H1 (cell line): ENCODE data around the gene CCDC47. TPM values are rescaled to one million over a fixed set of nuclear protein-coding genes. Genes with fewer than 3 reads are reported as not detected.

Experiments
- CTCF ChIA-PET: fragments of 300-600 bp; sonication (Branson Sonifier 250); formaldehyde crosslinking; loops from one replicate; lab custom pipeline; 2021; ENCODE audit not compliant: partially characterized antibody; lab: Charles Lee
- POLR2A ChIA-PET: fragments of 300-600 bp; sonication (Branson Sonifier 250); formaldehyde crosslinking; loops from one replicate; lab custom pipeline; 2021; ENCODE audit warnings: inconsistent platforms; ENCODE audit not compliant: partially characterized antibody; lab: Charles Lee
- DNase-seq, 2 experiments: peaks; one replicate each; pipeline versions ENCODE4 v3.0.0 to v3.0.0-alpha.2; 2010 to 2022; ENCODE audit warnings: low spot score in 2 of 2, low read depth in 1 of 2, mixed read lengths in 1 of 2
- FAIRE-seq: peaks from 2 replicates; lab custom pipeline; 2011; peaks lifted over from hg19 to GRCh38; lab: Jason Lieb, UNC
- H2AFZ ChIP-seq: 2 replicates; pipeline ENCODE4 v1.8.1; 2012; ENCODE audit warnings: low read length, inconsistent platforms
- H2AK5ac ChIP-seq: 2 replicates; pipeline ENCODE4 v1.6.1; 2013; ENCODE audit warnings: low read depth, low read length
- H2BK120ac ChIP-seq: replicated peaks from 2 replicates; pipeline ENCODE3; 2013; ENCODE audit warnings: low read depth, low read length, inconsistent platforms
- H2BK12ac ChIP-seq: 2 replicates; pipeline ENCODE4 v1.6.1; 2013; ENCODE audit warnings: low read depth, low read length
- H2BK15ac ChIP-seq: 2 replicates; pipeline ENCODE4 v1.6.1; 2013; ENCODE audit warnings: low read length
- H2BK20ac ChIP-seq: 2 replicates; pipeline ENCODE4 v1.6.1; 2013; ENCODE audit warnings: low read length
- H2BK5ac ChIP-seq: 2 replicates; pipeline ENCODE4 v1.6.1; 2013; ENCODE audit warnings: low read depth, low read length
- H3K14ac ChIP-seq: 2 replicates; pipeline ENCODE4 v1.6.1; 2013; ENCODE audit warnings: inconsistent platforms; ENCODE audit not compliant: insufficient read length
- H3K18ac ChIP-seq: 2 replicates; pipeline ENCODE4 v1.6.1; 2013; ENCODE audit warnings: low read length; ENCODE audit errors: extremely low read depth
- H3K23ac ChIP-seq: 2 replicates; pipeline ENCODE4 v1.6.1; 2013; ENCODE audit warnings: inconsistent platforms; ENCODE audit not compliant: insufficient read length
- H3K23me2 ChIP-seq: 2 replicates; pipeline ENCODE4 v1.6.1; 2013; ENCODE audit warnings: low read depth, low read length
- H3K27ac ChIP-seq: 2 replicates; pipeline ENCODE4 v1.6.1; 2011; ENCODE audit warnings: low read depth, low read length, inconsistent platforms
- H3K27me3 ChIP-seq, 4 experiments: replicated peaks in 1 of 4; 1 replicate in 1 of 4; 2 replicates in 3 of 4; pipeline versions ENCODE4 v1.6.1 to v1.8.1; 2011 to 2013; ENCODE audit warnings: low read length in 3 of 4, mild to moderate bottlenecking in 3 of 4, inconsistent platforms in 2 of 4, mixed read lengths in 2 of 4, moderate library complexity in 1 of 4; ENCODE audit not compliant: control insufficient read depth in 3 of 4, insufficient read depth in 3 of 4; ENCODE audit errors: extremely low read depth in 1 of 4
- H3K36me3 ChIP-seq, 4 experiments: 2 replicates each; pipeline versions ENCODE4 v1.6.1 to v1.8.1; 2011 to 2013; ENCODE audit warnings: mild to moderate bottlenecking in 4 of 4, low read length in 3 of 4, moderate library complexity in 2 of 4, control low read depth in 1 of 4, inconsistent platforms in 1 of 4; ENCODE audit not compliant: insufficient read depth in 4 of 4, control insufficient read depth in 2 of 4
- H3K4ac ChIP-seq: replicated peaks from 2 replicates; pipeline ENCODE3; 2013; ENCODE audit warnings: low read length, low read depth, mixed read lengths, inconsistent platforms; ENCODE audit not compliant: insufficient read length
- H3K4me1 ChIP-seq, 4 experiments: replicated peaks in 1 of 4; 1 replicate in 1 of 4; 2 replicates in 3 of 4; pipeline versions ENCODE4 v1.6.1 to v1.8.1; 2011 to 2013; ENCODE audit warnings: low read length in 3 of 4, inconsistent platforms in 2 of 4, mixed read lengths in 1 of 4; ENCODE audit not compliant: insufficient read depth in 4 of 4, control insufficient read depth in 3 of 4
- H3K4me2 ChIP-seq, 2 experiments: 2 replicates each; pipeline versions ENCODE4 v1.6.1 to v1.8.1; 2011 to 2013; ENCODE audit warnings: low read depth in 2 of 2, low read length in 2 of 2, control low read depth in 1 of 2, inconsistent platforms in 1 of 2, mild to moderate bottlenecking in 1 of 2; ENCODE audit not compliant: insufficient read depth in 1 of 2
- H3K4me3 ChIP-seq, 4 experiments: fragments of 200-600, 300-600 bp in 1 of 4; sonication (generic), shearing (Covaris generic), sonication (Bioruptor Twin) in 1 of 4; 2 replicates each; pipeline versions ENCODE4 v1.5.1 to v1.8.1; 2011 to 2016; ENCODE audit warnings: low read length in 4 of 4, low read depth in 3 of 4, control low read depth in 2 of 4, inconsistent platforms in 2 of 4, mild to moderate bottlenecking in 2 of 4, mixed read lengths in 1 of 4, moderate library complexity in 1 of 4; ENCODE audit not compliant: insufficient read depth in 2 of 4; ENCODE audit errors: extremely low read depth in 1 of 4
- H3K56ac ChIP-seq: replicated peaks from 2 replicates; pipeline ENCODE3; 2013; ENCODE audit warnings: low read depth, mild to moderate bottlenecking, mixed read lengths, low read length, inconsistent platforms; ENCODE audit not compliant: insufficient read length
- H3K79me1 ChIP-seq: 2 replicates; pipeline ENCODE4 v1.6.1; 2013; ENCODE audit warnings: low read depth, low read length, control low read depth
- H3K79me2 ChIP-seq, 2 experiments: 2 replicates each; pipeline versions ENCODE4 v1.6.1 to v1.8.1; 2012 to 2013; ENCODE audit warnings: low read length in 2 of 2, mild to moderate bottlenecking in 2 of 2, inconsistent platforms in 1 of 2; ENCODE audit not compliant: insufficient read depth in 2 of 2, control insufficient read depth in 1 of 2
- H3K9ac ChIP-seq, 4 experiments: replicated peaks in 1 of 4; 1 replicate in 1 of 4; 2 replicates in 3 of 4; pipeline versions ENCODE4 v1.6.1 to v1.8.1; 2011 to 2013; ENCODE audit warnings: low read depth in 3 of 4, low read length in 3 of 4, control low read depth in 2 of 4, mild to moderate bottlenecking in 2 of 4, moderate library complexity in 2 of 4, inconsistent platforms in 1 of 4; ENCODE audit errors: extremely low read depth in 1 of 4
- H3K9me3 ChIP-seq, 2 experiments: 2 replicates each; pipeline versions ENCODE4 v1.6.1 to v1.8.1; 2012 to 2013; ENCODE audit warnings: mild to moderate bottlenecking in 2 of 2, moderate library complexity in 2 of 2, control low read depth in 1 of 2, inconsistent platforms in 1 of 2, low read depth in 1 of 2, low read length in 1 of 2, mixed read lengths in 1 of 2; ENCODE audit not compliant: insufficient read depth in 2 of 2
- H4K20me1 ChIP-seq, 2 experiments: replicated peaks in 1 of 2; 2 replicates each; pipeline versions ENCODE3 to v1.8.1; 2011 to 2013; ENCODE audit warnings: inconsistent platforms in 2 of 2, low read length in 2 of 2, mild to moderate bottlenecking in 1 of 2; ENCODE audit not compliant: insufficient read depth in 2 of 2, control insufficient read depth in 1 of 2
- H4K5ac ChIP-seq: 2 replicates; pipeline ENCODE4 v1.6.1; 2013; ENCODE audit warnings: low read length, low read depth, mixed read lengths, inconsistent platforms; ENCODE audit not compliant: insufficient read length
- H4K8ac ChIP-seq: 2 replicates; pipeline ENCODE4 v1.8.0; 2013; ENCODE audit warnings: mild to moderate bottlenecking, moderate library complexity, low read length, inconsistent platforms; ENCODE audit not compliant: insufficient read depth; ENCODE audit errors: extremely low read depth
- H4K91ac ChIP-seq: replicated peaks from 2 replicates; pipeline ENCODE3; 2013; ENCODE audit warnings: low read length, mixed read lengths, inconsistent platforms; ENCODE audit not compliant: insufficient read length
- ASH2L ChIP-seq: fragments of 200-600, 300-600 bp; sonication (generic); IDR thresholded peaks from one replicate; pipeline ENCODE4 v1.7.1; 2017; ENCODE audit warnings: low read length
- CTBP2 ChIP-seq: IDR thresholded peaks from 2 replicates; pipeline ENCODE4 v1.7.0; 2011; ENCODE audit warnings: borderline replicate concordance, mild to moderate bottlenecking, moderate library complexity, mixed read lengths, low read length; ENCODE audit not compliant: insufficient read depth, insufficient read length
- CTCF ChIP-seq, 3 experiments: IDR thresholded peaks; 1 replicate in 2 of 3; 2 replicates in 1 of 3; pipeline versions ENCODE4 v1.5.1 to v1.6.1; 2011; ENCODE audit warnings: low read length in 3 of 3, mild to moderate bottlenecking in 3 of 3, inconsistent platforms in 2 of 3, low read depth in 1 of 3, moderate library complexity in 1 of 3; ENCODE audit not compliant: insufficient read depth in 1 of 3; ENCODE audit errors: control extremely low read depth in 1 of 3
- EGR1 ChIP-seq: IDR thresholded peaks from 2 replicates; pipeline ENCODE4 v1.6.1; 2011; ENCODE audit warnings: low read depth, low read length, borderline replicate concordance
- MAFK ChIP-seq: IDR thresholded peaks from 2 replicates; pipeline ENCODE4 v1.6.1; 2012; ENCODE audit warnings: low read depth, mild to moderate bottlenecking, improper control_type of control experiment, low read length
- PHF8 ChIP-seq: fragments of 200-600 bp; sonication (generic); conservative IDR thresholded peaks from 2 replicates; pipeline ENCODE4 v1.7.1; 2012; ENCODE audit warnings: low read depth, mild to moderate bottlenecking, inconsistent platforms, low read length, moderate library complexity
- POU5F1 ChIP-seq: IDR thresholded peaks from 2 replicates; pipeline ENCODE4 v1.6.1; 2011; ENCODE audit warnings: low read depth, mild to moderate bottlenecking, low read length, moderate library complexity
- RXRA ChIP-seq: IDR thresholded peaks from 2 replicates; pipeline ENCODE4 v1.6.1; 2011; ENCODE audit warnings: low read depth, mild to moderate bottlenecking, low read length, moderate library complexity; ENCODE audit not compliant: insufficient read depth
- SIRT6 ChIP-seq: IDR thresholded peaks from one replicate; pipeline ENCODE4 v1.7.1; 2012; ENCODE audit warnings: low read length, inconsistent platforms
- SP4 ChIP-seq: IDR thresholded peaks from 2 replicates; pipeline ENCODE4 v1.6.1; 2012; ENCODE audit warnings: low read length, inconsistent platforms
- TAF7 ChIP-seq: optimal IDR thresholded peaks from 2 replicates; pipeline ENCODE3; 2011; ENCODE audit warnings: low read depth, mild to moderate bottlenecking, inconsistent platforms, low read length, moderate library complexity, borderline replicate concordance
- ZNF274 ChIP-seq: IDR thresholded peaks from 2 replicates; pipeline ENCODE4 v1.7.0; 2012; ENCODE audit warnings: low read length, borderline replicate concordance; ENCODE audit errors: extremely low read depth
- WGBS, 2 experiments: shearing (Covaris generic) in 1 of 2; methylation state at CpG; one replicate each; pipeline versions ENCODE4 v1.1.6 to v1.1.7; 2013 to 2015; ENCODE audit warnings: low lambda C conversion rate in 2 of 2, mixed read lengths in 2 of 2, inconsistent platforms in 1 of 2, low coverage in 1 of 2, missing lambda C conversion rate in 1 of 2; ENCODE audit not compliant: insufficient replicate concordance in 2 of 2, insufficient coverage in 1 of 2, insufficient read length in 1 of 2; ENCODE audit errors: extremely low coverage in 1 of 2, missing lambda C conversion rate in 1 of 2; 5-methylcytosine and 5-hydroxymethylcytosine counted together
- polyA plus RNA-seq, 7 experiments: library from polyadenylated mRNA; depleted of rRNA in 3 of 7; stranded (reverse) in 5 of 7; unstranded in 2 of 7; fragments of >200 nt in 5 of 7; fragments of 200-250 nt in 2 of 7; gene quantifications; 1 replicate in 5 of 7; 2 replicates in 1 of 7; 4 replicates in 1 of 7; pipeline versions ENCODE4 v1.2.1 to v1.2.3, GENCODE V29; 2011 to 2013; ENCODE audit warnings: missing spikeins in 2 of 7, mixed read lengths in 2 of 7
- total RNA-seq: library from RNA; stranded (reverse); fragmentation: NEBNext Ultra II Directional; extraction: Animal tissue kit (Norgen Biotek cat#: 25700); gene quantifications from 2 replicates; pipeline ENCODE4 v1.2.1, GENCODE V29; 2021

Gene CCDC47
- total and polyA plus RNA-seq, 2 of the 8 experiments (the other 6 are each of a cell fraction or from before 2014, with no cell fraction given) = 21.2 to 83.1 TPM

GRCh38 chr17:63790057-63790456, 16.7 kb upstream of the CCDC47 start:
- H3K79me2 ChIP-seq = peaks cover 0 to 48% of the 10 kb centered on the region in 2 experiments; a peak in 3 of 4 replicates
- H3K4me2 ChIP-seq = no peak overlapping the region
- H3K36me3 ChIP-seq = peaks cover 15 to 78% (median 56%) of the 10 kb centered on the region in 4 experiments
- H2AFZ ChIP-seq = no peak overlapping the region
- H3K14ac ChIP-seq = no peak overlapping the region
- TF ChIP-seq MAFK (no peak), RXRA (no peak), CTCF (IDR thresholded peaks at IDR 0.05; ENCODE audit: control extremely low read depth in 1 of 3, insufficient read depth in 1 of 3, low read depth in 1 of 3, low read length in 3 of 3) (no peak), PHF8 (no peak), POU5F1 (no peak), TAF7 (no peak), SP4 (no peak), ASH2L (no peak), EGR1 (no peak), SIRT6 (no peak), ZNF274 (no peak), CTBP2 (no peak)
- H4K5ac ChIP-seq = no peak overlapping the region
- H2BK120ac ChIP-seq = no peak overlapping the region
- no peak overlapping the region for H4K91ac ChIP-seq
- peaks cover 2 to 4% of the 10 kb centered on the region in 2 experiments for H4K20me1 ChIP-seq
- no peak overlapping the region for H2BK20ac ChIP-seq
- FAIRE-seq (no peak), DNase-seq (no peak)
- 95% methylated on average over 6 of the region's 6 CpGs; no CpG with 5 or more reads in 1 of the 2 experiments for WGBS, 2 experiments
- POLR2A ChIA-PET = interaction anchor here (1.6 to 24.4 kb wide), 3 partner anchors 10 to 35 kb away, joined by 5 to 481 read pairs (median 102); partner anchors contain the start of genes CCDC47, DDX42, FTSJ3 and PSMC5
- H3K23ac ChIP-seq = no peak overlapping the region
- H2BK15ac ChIP-seq = no peak overlapping the region
- no peak overlapping the region for H3K27ac ChIP-seq
- H4K8ac ChIP-seq = no peak overlapping the region
- CTCF ChIA-PET = interaction anchor here (1.1 kb wide), 2 partner anchors 21 to 76 kb away, joined by 3 to 6 read pairs; no protein-coding TSS in a partner anchor
- no peak overlapping the region for H3K18ac ChIP-seq
- H2AK5ac ChIP-seq = no peak overlapping the region
- H3K4me3 ChIP-seq = no peak overlapping the region
- no peak overlapping the region for H3K56ac ChIP-seq
- no peak overlapping the region for H2BK5ac ChIP-seq
- H3K9me3 ChIP-seq = no peaks in the 10 kb centered on the region
- no peaks in the 10 kb centered on the region for H3K23me2 ChIP-seq
- H3K79me1 ChIP-seq = no peaks in the 10 kb centered on the region
- no peak overlapping the region for H3K9ac ChIP-seq
- H3K4me1 ChIP-seq = no peaks in the 10 kb centered on the region
- H2BK12ac ChIP-seq = no peak overlapping the region
- H3K4ac ChIP-seq = no peak overlapping the region
- no peaks in the 10 kb centered on the region for H3K27me3 ChIP-seq
